Heart left ventricle (tissue), 13 donors: ENCODE measurements around the gene TAB2.

Source experiments
- POLR2A ChIP-seq, 2 donors: fragments of 450-650 bp; IDR thresholded peaks; one replicate each; pipeline ENCODE4 v1.6.1; 2017; ENCODE audit warnings: antibody characterized with exemption in 2 of 2, mild to moderate bottlenecking in 2 of 2, moderate library complexity in 2 of 2
- TF ChIP-seq, protein P1 (sequence below), 12 donors: fragments of 200-600 bp; sonication (generic) in 4 of 12; IDR thresholded peaks; one replicate each; pipeline versions ENCODE4 v1.5.0 to v1.8.0; 2018 to 2022; ENCODE audit warnings: antibody characterized with exemption in 12 of 12, mild to moderate bottlenecking in 5 of 12
- donor health status: ischemic (EF 13 %, LVEDD 7.1; RV severe dilation, severe dysfunction).
- donor health status: DM: no; HTN: yes; CAD: no.
- donor health status: DM: no; HTN: no; CAD: no.
- donor health status: ischemic (EF 25% LVEDD 6.9; RV normal size, moderate dysfunction).
- donor health status: ischemic (EF 25% LVEDD 5.7; RV mildly dilated, moderate dysfunction).
- donor health status: ischemic (EF 35%, LVEDD 5.7; RV mildly dilated, moderate dysfunction).
- donor health status: nonischemic (EF 11% LVEDD 7.7; RV severe dilation, severe dysfunction).
- donor health status: DM: yes; HTN: yes; CAD: no.
- donor health status: PGD.
- donor health status: ischemic (EF 29% LVEDD 5.4; RV normal size, mild dysfunction).
- donor health status: nonischemic (EF 23%, LVEDD 6.1; RV moderate dilation, normal function).

- no peak for TF ChIP-seq POLR2A (IDR thresholded peaks at IDR 0.05)
- TF ChIP-seq, protein P1, sequence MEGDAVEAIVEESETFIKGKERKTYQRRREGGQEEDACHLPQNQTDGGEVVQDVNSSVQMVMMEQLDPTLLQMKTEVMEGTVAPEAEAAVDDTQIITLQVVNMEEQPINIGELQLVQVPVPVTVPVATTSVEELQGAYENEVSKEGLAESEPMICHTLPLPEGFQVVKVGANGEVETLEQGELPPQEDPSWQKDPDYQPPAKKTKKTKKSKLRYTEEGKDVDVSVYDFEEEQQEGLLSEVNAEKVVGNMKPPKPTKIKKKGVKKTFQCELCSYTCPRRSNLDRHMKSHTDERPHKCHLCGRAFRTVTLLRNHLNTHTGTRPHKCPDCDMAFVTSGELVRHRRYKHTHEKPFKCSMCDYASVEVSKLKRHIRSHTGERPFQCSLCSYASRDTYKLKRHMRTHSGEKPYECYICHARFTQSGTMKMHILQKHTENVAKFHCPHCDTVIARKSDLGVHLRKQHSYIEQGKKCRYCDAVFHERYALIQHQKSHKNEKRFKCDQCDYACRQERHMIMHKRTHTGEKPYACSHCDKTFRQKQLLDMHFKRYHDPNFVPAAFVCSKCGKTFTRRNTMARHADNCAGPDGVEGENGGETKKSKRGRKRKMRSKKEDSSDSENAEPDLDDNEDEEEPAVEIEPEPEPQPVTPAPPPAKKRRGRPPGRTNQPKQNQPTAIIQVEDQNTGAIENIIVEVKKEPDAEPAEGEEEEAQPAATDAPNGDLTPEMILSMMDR (IDR thresholded peaks at IDR 0.05): no peak
These were observed 26.0 kb downstream of the TAB2 start for GRCh38 chr6:149343501-149343900.
